Fibroblast of skin of left biceps (primary cell): ENCODE measurements around the gene CHEK2.
"Not testable (repeated sequence)": the region's sequence is repeated elsewhere in the genome, so short reads cannot be mapped to it uniquely, and the experiment has no call there.

ENCODE experiments used
- DNase-seq, 2 experiments: peaks; one replicate each; pipeline ENCODE4 v3.0.0-alpha.2; 2013; ENCODE audit warnings: low read depth in 2 of 2

Gene CHEK2

GRCh38 chr22:28741200-28741784, 328 bp downstream of the CHEK2 start:
- no peak for DNase-seq

- not testable (repeated sequence) for DNase-seq
Measured at GRCh38 chr22:28738876-28739275, 2.7 kb downstream of the CHEK2 start.

DNA sequence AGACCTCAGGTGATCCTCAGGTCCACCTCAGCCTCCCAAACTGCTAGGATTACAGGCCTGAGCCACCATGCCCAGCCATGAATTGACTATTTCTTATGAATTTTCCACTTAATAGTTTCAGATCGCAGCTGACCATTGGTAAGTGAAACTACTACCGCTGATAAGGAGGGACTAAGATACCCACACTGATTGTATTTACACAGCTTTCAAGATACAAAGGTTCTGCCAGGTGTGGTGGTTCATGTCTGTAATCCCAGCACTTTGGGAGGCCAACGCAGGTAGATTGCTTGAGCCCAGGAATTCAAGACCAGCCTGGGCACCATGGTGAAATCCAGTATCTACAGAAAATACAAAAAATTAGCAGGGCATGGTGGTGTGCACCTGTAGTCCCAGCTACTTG, 3.9 kb downstream of the CHEK2 start:
- DNase-seq: no peak

DNA sequence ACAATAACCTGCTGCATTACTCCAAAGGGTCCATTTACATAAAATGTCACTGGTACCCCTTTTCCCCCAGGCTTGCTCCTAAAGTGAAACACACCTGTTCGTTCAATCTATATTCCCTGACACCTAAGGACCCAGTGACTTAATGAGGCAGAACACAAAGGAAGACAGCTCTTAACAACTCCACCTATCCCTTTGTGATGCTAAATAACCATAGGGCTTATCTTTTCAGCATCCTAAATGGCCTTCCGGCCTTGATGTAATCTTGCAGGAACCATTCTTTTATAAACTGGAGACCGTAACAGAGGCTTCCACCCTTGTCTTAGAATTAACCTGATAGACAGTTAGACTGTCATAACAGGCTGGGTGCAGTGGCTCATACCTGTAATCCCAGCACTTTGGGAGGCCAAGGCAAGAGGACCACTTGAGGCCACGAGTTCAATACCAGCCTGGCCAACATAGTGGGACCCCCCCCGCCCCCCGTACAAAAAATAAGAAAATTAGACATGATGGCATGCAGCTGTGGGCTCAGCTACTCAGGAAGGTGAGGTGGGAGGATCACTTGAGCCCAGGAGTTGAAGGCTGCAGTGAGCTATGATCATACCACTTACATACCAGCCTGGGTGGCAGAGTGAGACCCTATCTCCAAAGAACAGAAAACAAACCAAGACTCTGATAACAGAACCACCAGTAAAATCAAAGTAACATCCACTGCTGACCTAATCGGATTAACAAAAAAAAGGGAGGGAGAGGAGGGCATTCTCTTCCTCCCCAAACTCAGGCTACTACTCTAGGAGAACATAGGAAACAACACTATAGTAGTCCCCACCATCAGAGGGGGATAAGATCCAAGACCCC, 5.1 kb downstream of the CHEK2 start:
- DNase-seq: no peak

DNA sequence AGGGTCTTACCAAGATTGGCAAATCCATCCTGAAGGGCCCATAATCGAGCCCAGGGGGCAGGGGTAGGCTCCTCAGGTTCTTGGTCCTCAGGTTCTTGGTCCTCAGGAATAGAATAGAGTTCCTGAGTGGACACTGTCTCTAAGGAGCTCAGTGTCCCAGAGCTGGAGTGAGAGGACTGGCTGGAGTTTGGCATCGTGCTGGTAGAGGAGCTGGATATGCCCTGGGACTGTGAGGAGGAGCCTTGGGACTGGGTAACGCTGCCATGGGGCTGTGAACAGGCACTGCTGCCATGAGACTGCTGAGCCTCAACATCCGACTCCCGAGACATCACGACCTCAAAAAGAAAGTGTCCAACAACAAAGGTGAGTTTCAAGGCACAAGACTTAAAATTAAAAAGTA, 7.2 kb downstream of the CHEK2 start:
- DNase-seq: no peak

- DNase-seq: no peak
Measured at GRCh38 chr22:28730179-28730578, 11.4 kb downstream of the CHEK2 start.

GRCh38 chr22:28728621-28729313, 12.9 kb downstream of the CHEK2 start:
- DNase-seq: no peak

DNA sequence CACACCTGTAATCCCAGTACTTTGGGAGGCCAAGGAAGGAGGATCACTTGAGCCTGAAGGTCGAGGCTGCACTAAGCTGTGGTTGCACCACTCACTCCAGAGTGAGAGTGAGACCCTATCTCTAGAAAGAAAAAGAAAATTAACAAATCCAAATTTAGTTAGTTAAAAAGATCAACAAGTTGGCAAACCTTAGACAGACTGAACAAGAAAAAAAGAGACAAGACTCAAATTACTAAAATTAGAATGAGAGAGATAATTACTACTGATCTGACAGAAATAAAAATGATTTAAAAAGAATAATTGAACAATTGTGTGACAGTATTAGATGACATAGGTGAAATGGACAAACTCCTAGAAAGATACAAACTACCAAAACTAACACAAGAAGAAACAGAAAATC, 13.6 kb downstream of the CHEK2 start:
- no peak for DNase-seq

DNA sequence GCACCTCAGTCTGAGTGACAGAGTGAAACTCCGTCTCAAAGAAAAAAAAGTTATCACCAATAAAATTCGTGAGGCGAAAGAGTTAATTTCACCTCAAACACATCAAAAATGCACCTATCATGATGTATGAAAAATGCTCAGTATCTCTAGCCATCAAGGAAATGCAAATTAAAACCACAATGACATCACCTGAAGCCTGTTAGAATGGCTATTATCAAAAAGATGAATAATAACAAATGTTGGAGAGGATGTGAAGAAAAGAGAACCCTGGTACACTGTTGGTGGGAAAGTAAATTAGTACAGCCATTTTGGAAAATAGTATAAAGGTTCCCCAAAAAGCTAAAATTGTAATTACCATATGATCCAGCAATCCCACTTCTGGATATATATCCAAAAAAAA, 23.6 kb downstream of the CHEK2 start:
- no peak for DNase-seq

DNA sequence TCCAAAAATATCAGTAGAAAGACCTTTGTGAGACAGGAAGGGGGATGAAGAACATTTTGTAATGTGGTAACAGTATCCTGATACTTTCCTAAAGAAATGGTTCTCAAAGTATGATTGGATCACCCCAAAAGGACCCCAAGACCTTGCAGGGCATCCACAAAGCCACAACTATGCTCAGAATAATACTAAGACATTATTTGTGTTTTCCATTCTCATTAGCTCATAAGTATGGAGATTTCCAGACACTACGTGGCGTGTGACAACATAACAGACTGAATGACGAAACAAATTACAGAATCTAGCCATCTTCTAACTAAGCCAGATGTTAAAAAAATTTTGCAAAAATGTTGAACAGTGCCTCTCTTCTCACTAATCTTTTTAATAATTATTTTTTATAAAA, 24.9 kb downstream of the CHEK2 start:
- DNase-seq: no peak

- DNase-seq: no peak
Measured at GRCh38 chr22:28715611-28716010, 26.0 kb downstream of the CHEK2 start.

DNA sequence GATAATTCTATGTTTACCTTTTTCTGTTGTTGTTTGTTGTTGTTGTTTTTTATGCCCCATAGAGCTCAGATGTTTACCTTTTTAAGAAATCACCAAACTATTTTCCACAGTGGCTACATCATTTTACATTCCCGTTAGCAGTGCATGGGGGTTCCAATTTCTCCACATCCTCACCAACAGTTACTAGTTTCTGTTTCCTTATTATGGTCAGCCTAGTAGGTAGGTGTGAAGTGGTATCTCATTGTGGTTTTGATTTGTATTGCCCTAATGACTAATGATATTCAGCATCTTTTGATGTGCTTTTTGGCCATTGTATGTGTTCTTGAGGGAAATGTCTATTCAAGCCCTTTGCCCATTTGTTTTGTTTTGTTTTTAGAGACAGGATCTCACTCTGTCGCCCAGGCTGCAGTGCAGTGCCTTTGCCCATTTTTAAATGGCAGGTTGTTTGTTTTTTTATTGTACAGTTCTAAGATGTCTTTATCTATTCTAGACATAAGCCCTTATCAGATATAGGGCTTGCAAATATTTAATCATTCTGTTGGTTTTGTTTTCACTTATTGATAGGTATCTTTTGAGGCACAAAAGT, 27.5 kb downstream of the CHEK2 start:
- no peak for DNase-seq

- DNase-seq: peak; percentile 91
Measured at GRCh38 chr22:28711820-28712777, 29.5 kb downstream of the CHEK2 start.

- DNase-seq: no peak
Measured at GRCh38 chr22:28711341-28711740, 30.3 kb downstream of the CHEK2 start.

GRCh38 chr22:28710576-28711191, 30.9 kb downstream of the CHEK2 start:
- peak; percentile 70 to 77 for DNase-seq

- DNase-seq: no peak
Measured at GRCh38 chr22:28710107-28710506, 31.5 kb downstream of the CHEK2 start.

DNA sequence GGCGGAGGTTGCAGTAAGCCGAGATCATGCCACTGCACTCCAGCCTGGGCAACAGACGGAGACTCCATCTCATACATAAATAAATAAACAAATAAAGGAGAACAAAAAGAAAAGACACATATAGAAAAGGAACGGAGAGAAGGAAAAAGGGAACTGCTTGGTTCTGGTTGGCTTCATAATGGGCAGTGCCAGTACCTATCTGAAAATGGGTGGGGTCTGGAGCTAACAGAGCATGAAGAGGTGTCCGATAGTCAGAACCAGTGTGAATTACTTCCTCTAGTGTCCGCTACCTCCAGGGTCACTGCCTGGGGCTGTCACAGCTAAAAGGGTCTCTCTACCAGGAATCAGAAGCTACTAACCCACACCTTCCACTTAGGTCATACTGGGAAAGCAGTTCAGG, 34.8 kb downstream of the CHEK2 start:
- no peak for DNase-seq

GRCh38 chr22:28703436-28703835, 38.2 kb downstream of the CHEK2 start:
- no peak for DNase-seq

- DNase-seq: no peak
Measured at GRCh38 chr22:28702891-28703290, 38.7 kb downstream of the CHEK2 start.

- DNase-seq: not testable (repeated sequence)
Measured at GRCh38 chr22:28693041-28693760, 48.4 kb downstream of the CHEK2 start.
